Skeletal muscle tissue (tissue), 4 donors: ENCODE measurements around the gene SYN1. TPM values are rescaled to one million over a fixed set of nuclear protein-coding genes. Genes with fewer than 3 reads are reported as not detected.

Experiments used
- H3K27ac ChIP-seq: one replicate; pipeline ENCODE4 v1.7.0; 2013; ENCODE audit warnings: mild to moderate bottlenecking, low read depth, low read length, inconsistent platforms
- H3K27me3 ChIP-seq, 3 donors: one replicate each; pipeline ENCODE4 v1.7.0; 2013; ENCODE audit warnings: low read length in 3 of 3; ENCODE audit not compliant: control insufficient read depth in 3 of 3, insufficient read depth in 3 of 3
- H3K36me3 ChIP-seq, 3 donors: one replicate each; pipeline ENCODE4 v1.7.0; 2013; ENCODE audit warnings: low read length in 3 of 3; ENCODE audit not compliant: control insufficient read depth in 3 of 3, insufficient read depth in 3 of 3
- H3K4me1 ChIP-seq, 3 donors: one replicate each; pipeline ENCODE4 v1.7.0; 2013; ENCODE audit warnings: low read length in 3 of 3, mild to moderate bottlenecking in 3 of 3; ENCODE audit not compliant: control insufficient read depth in 3 of 3, insufficient read depth in 3 of 3
- H3K4me3 ChIP-seq, 3 donors: one replicate each; pipeline ENCODE4 v1.7.0; 2013; ENCODE audit warnings: low read length in 3 of 3
- H3K9ac ChIP-seq, 3 donors: one replicate each; pipeline ENCODE4 v1.7.0; 2013; ENCODE audit warnings: low read length in 3 of 3, mild to moderate bottlenecking in 3 of 3, moderate library complexity in 2 of 3, low read depth in 1 of 3
- H3K9me3 ChIP-seq, 3 donors: one replicate each; pipeline ENCODE4 v1.7.0; 2013; ENCODE audit warnings: low read length in 3 of 3; ENCODE audit not compliant: control insufficient read depth in 3 of 3
- total RNA-seq: library from RNA; depleted of rRNA; stranded (reverse); fragments of >200 nt; gene quantifications from one replicate; pipeline ENCODE4 v1.2.3, GENCODE V29; 2014
- donor health status: Osteomylitis.

Gene SYN1
- total RNA-seq, 1 donor from 2014 or later, result not detected

DNA sequence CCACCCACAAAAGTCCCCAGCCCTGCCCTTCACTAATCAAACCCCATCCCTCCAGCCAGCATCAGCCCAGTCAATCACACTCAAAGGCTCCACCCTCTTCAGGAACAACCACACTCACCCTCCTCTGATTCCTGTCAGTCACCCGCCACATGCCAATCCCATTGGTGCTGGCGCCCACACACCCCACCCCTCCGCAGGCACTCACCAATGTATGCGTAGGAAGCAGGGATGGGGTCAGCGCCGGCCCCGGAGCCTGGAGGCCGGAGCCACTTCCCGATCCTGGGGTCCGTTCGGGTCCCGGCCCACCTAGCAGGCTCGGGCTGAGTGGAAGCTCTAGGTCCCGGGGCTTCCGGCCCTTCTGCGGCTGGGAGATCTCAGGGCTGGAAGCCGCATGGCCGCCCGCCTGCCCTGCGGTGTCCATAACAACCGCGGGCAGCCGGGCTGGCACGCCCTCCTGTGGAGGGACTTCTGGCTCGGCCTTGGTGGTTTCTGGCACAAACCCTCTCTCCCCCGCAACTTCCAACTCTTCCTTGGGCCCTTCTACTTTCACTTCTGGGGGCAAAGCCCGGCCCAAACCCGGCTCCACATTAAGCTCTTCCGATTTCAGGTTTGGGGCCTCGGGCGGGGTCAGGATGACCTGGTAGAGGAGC lies 18.0 kb upstream of the SYN1 start:
- Histone ChIP-seq H3K9me3 (no peaks in the 10 kb centered on the region), H3K4me1 (no peaks in the 10 kb centered on the region), H3K36me3 (peaks cover 26 to 37% (median 36%) of the 10 kb centered on the region in 3 donors), H3K27me3 (no peaks in the 10 kb centered on the region), H3K27ac (no peak overlapping the region), H3K4me3 (no peak overlapping the region), H3K9ac (no peak overlapping the region)

DNA sequence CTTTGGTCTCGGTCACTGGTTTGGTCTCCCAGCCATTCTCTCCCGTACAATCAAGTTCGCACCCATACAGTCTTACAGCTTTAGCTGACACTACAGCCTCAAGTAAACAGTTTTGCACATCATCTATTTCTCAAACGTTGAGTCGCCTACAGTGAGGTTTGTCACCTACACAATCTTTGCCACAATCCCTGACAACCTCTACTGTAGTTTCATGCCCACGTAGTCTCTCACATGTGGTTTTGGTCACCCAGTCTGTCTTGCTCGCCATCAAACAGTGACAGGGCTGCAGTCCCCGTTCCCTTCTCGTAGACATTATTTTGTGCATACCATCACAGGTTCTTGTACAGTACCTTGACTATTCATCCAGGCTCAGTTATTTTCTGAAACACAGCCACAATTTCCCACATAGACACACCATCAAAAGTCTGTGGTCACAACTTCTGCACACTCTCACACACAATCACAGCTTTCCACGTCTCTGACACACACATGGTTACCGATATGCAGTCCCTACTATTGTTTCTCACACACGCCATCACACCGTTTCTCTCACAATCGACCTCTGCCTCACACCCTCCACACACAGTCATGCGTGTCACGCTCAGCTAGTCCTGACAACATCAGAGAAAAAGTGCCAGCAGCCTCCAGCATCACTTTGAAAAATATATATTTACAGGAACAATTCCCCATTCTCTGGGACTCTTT lies 15.4 kb upstream of the SYN1 start:
- Histone ChIP-seq H3K27ac (no peak overlapping the region), H3K4me3 (no peak overlapping the region), H3K9me3 (no peaks in the 10 kb centered on the region), H3K4me1 (no peaks in the 10 kb centered on the region), H3K27me3 (no peaks in the 10 kb centered on the region), H3K9ac (no peak overlapping the region), H3K36me3 (peaks cover 19 to 32% (median 23%) of the 10 kb centered on the region in 3 donors)

DNA sequence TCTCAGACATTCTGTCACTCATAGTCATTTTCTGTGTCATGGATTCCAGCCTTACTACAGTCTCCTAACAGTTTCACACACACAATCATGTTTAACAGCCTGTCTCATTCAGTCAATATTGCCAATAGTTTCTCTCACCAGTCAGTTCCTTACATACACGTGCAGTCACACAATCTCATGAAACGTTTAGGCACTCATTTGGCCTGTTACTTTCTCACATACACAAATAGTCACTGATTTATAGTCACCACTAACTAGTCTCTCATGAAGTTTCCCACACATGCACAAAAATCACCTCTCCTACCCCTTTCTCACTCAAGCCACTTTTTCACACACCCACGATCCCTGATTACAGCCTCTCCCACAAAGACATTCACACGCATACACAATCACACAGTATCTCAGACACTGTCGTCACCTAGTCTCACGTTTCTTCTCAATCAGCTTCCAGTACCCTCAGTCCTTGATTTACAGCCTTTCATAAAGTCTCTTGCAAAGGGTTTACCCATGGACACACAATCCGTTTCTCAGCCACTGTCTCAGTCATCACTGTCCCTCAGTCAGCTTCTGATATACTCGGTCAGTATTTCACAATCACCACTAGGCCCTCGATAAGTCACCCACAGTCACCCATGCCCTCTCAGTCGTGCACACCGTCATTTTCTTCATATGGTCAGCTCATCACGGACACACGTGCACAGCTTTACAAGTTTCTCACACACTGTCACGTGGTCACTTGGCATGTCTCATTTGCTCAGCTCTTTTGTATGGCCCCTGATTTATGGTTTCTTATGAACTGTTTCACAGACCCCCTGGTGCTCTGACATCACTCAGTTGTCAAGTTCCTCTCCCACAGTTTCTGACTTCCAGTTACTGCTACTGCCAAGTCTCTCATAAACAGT lies 14.3 kb upstream of the SYN1 start:
- no peak overlapping the region for H3K9ac ChIP-seq
- H3K27me3 ChIP-seq, result no peaks in the 10 kb centered on the region
- no peak overlapping the region for H3K4me3 ChIP-seq
- no peak overlapping the region for H3K27ac ChIP-seq
- peaks cover 13 to 24% (median 18%) of the 10 kb centered on the region in 3 donors for H3K36me3 ChIP-seq
- no peaks in the 10 kb centered on the region for H3K4me1 ChIP-seq
- H3K9me3 ChIP-seq, result no peaks in the 10 kb centered on the region

DNA sequence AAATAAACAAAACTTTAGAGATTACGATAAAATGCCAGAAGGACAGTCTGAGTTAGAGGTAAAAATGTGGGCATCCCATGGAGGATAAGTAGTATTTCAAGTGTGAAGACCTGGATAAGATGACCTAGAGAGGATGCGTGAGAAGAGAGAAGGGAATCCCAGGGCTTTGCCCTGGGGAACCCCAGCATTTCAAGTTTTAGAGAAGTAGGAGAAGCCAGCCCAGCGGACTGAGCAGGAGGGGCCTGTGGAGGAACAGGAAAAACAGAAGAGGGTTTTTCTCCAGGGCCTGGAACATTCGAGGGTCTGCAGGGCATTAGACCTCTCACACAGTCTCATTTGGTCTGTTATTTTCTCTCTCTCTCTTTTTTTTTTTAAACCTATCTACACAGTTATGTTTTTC lies 13.0 kb upstream of the SYN1 start:
- no peak overlapping the region for H3K4me3 ChIP-seq
- H3K9ac ChIP-seq, result no peak overlapping the region
- no peaks in the 10 kb centered on the region for H3K27me3 ChIP-seq
- H3K4me1 ChIP-seq, result no peaks in the 10 kb centered on the region
- H3K27ac ChIP-seq, result no peak overlapping the region
- peaks cover 4 to 16% (median 11%) of the 10 kb centered on the region in 3 donors for H3K36me3 ChIP-seq
- no peaks in the 10 kb centered on the region for H3K9me3 ChIP-seq

DNA sequence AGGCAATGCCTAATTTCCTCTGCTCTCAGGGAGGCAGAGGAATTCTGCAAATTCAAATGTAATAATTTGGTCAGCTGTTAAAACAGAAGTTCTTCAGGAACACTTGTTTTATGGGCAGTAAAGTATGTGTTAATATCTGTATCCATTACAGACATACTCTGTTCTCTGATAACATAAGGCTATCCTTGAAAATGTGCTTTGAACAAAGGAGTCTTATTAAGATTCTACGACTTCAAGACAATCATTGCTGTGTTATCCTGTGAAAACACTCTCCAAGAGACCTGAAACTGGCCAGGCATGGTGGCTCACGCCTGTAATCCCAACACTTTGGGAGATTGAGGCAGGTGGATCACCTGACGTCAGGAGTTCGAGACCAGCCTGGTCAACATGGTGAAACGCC lies 12.0 kb upstream of the SYN1 start:
- H3K36me3 ChIP-seq, result peaks cover 0 to 15% (median 8%) of the 10 kb centered on the region in 3 donors
- no peak overlapping the region for H3K4me3 ChIP-seq
- H3K27me3 ChIP-seq, result no peaks in the 10 kb centered on the region
- H3K4me1 ChIP-seq, result no peaks in the 10 kb centered on the region
- no peak overlapping the region for H3K9ac ChIP-seq
- H3K9me3 ChIP-seq, result no peaks in the 10 kb centered on the region
- no peak overlapping the region for H3K27ac ChIP-seq

DNA sequence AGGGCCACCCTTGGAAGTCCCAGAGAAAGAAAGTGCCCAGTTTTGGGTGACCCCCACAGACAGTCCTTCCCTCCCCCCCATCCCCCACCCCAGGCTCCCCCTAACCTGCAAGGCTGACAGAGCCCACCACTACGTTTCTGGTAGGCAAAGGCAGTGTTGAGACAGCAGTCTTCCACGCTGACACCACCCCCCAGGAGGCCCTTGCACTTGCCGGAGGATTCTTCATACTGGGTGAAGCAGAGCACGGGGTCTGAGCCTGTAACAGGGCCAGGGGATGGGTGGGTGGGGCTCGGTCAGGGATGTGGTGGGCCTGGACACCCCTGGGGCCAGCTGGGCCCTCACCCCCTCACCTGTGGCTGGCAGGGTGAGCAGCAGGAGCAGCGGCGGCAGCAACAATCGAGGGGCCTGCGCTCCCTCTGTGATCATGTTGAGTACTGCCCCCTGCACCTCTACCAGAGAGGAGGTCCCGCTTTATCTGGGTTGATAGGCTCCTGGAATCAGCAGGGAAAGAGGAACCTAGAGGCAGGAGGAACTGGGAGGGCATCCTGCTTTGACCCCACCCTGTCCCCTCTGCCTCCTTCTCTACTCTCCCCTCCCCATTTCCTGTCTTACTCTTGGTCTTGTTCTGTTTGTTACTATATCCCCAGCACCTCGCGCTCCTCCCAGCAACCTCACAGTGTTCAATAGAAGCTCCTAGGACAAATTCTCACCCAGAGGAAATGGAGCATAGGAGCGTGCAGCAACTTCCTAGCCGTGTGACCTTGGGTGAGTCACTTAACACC lies 10.0 kb upstream of the SYN1 start, which contains the start of gene CFP:
Gene CFP (minus strand): TSS at position 512 of the 782 bp plus-strand sequence. CDS start 86 bp downstream, at position 426.
- Histone ChIP-seq H3K36me3 (peaks cover 0 to 5% (median 0%) of the 10 kb centered on the region in 3 donors), H3K9ac (no peak within 1 kb of the TSS), H3K4me3 (no peak within 1 kb of the TSS), H3K4me1 (no peaks in the 10 kb centered on the region), H3K27me3 (no peaks in the 10 kb centered on the region), H3K27ac (no peak within 1 kb of the TSS), H3K9me3 (no peaks in the 10 kb centered on the region)

DNA sequence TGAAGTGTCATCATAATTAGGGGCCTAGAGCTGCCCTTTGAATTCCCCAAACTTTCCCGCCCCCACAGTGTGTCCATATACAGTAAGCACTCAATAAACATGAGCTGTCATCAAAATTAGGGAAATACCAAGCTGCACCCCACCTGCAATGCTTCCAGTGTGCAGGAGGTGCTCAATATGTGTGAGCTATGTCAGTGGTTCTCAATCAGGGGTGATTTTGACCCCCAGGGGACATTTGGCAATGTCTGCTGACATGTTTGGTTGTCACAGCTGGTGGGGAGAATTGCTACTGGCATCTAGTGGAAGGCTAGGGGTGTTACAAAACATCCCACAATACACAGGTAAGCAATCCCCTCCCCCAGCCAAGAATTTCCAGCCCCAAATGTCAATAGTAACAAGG lies 9.3 kb upstream of the SYN1 start:
- Histone ChIP-seq H3K4me3 (no peak overlapping the region), H3K27ac (no peak overlapping the region), H3K9me3 (no peaks in the 10 kb centered on the region), H3K9ac (no peak overlapping the region), H3K36me3 (no peaks in the 10 kb centered on the region), H3K4me1 (no peaks in the 10 kb centered on the region), H3K27me3 (peaks cover 0 to 3% (median 3%) of the 10 kb centered on the region in 3 donors)

DNA sequence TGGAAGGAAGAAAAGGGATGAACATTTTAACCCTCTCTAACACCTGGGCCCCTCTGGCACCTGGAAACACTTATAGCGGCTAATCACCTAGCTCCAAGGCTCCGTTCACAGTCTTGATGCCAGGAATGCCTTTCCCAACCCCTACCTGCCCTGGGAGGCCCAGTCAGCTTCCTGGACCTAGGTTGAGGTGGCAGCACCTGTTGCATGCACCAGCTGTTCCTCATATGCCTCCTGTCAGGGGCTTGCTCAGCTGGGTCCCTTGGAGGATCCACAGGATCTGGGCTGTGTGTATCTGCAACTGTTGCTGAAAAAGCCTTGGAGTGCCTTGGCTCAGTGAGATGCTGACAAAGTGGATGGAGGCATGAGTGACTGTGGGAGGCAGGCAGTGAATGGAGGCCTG lies 5.7 kb upstream of the SYN1 start:
- no peak overlapping the region for H3K27ac ChIP-seq
- H3K9me3 ChIP-seq, result no peaks in the 10 kb centered on the region
- no peak overlapping the region for H3K4me3 ChIP-seq
- no peaks in the 10 kb centered on the region for H3K36me3 ChIP-seq
- peaks cover 0 to 2% (median 0%) of the 10 kb centered on the region in 3 donors for H3K4me1 ChIP-seq
- H3K9ac ChIP-seq, result no peak overlapping the region
- peaks cover 0 to 31% (median 6%) of the 10 kb centered on the region in 3 donors for H3K27me3 ChIP-seq

DNA sequence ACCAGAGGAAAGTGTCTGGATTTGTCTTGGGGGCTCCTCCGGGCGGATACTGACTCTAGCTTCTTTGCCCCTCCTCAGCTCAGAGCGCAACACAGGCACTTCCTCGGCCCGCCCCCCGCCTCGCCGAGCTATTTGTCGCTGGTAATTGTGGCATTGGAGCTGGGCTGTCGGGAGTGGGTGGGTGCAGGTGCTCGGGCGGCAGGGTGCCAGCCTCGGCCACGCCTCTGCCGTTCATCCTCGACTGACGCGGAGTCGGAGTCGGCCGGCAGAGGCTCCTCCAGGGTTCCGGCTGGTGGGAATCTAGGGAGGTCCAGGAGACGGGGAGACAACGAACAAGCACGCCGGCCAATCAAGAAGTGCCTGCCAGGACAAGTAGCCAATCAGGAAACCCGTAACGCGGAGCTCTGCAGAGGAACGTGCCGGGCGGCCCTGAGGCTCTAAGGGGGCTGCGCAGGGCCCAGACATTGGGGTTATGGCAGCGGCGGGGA lies 3.9 kb upstream of the SYN1 start:
- Histone ChIP-seq H3K9me3 (no peaks in the 10 kb centered on the region), H3K36me3 (no peaks in the 10 kb centered on the region), H3K27me3 (peaks cover 0 to 33% (median 6%) of the 10 kb centered on the region in 3 donors), H3K27ac (no peak overlapping the region), H3K4me1 (peaks cover 0 to 2% (median 0%) of the 10 kb centered on the region in 3 donors), H3K9ac (no peak overlapping the region), H3K4me3 (no peak overlapping the region)
